GM19099 (cell line): ENCODE results near the gene MARK3.

Experiments used
- POLR2A ChIP-seq: IDR thresholded peaks from 3 replicates; pipeline ENCODE4 v1.6.1; 2011; ENCODE audit warnings: low read depth; ENCODE audit not compliant: insufficient read length; ENCODE audit errors: extremely low read depth

Gene MARK3

DNA sequence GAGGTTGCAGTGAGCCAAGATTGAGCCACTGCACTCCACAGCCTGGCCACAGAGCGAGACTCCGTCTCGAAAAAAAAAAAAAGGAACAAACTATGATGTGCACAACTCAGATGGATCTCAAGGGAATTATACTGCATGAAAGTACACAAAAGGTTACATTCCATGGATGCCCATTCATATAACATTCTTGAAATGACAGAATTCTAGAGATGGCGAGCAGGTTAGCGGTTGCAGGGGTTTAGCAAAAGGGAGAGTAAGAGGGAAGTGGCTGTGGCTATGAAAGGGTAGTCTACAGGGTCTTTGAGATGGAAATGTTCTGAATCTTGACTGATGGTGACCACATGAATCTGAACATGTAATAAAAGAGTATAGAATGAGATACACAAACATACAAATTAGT lies 87.7 kb downstream of the MARK3 start:
- no peak for TF ChIP-seq POLR2A

GRCh38 chr14:103474893-103475292 lies 89.7 kb downstream of the MARK3 start:
- TF ChIP-seq POLR2A: no peak

DNA sequence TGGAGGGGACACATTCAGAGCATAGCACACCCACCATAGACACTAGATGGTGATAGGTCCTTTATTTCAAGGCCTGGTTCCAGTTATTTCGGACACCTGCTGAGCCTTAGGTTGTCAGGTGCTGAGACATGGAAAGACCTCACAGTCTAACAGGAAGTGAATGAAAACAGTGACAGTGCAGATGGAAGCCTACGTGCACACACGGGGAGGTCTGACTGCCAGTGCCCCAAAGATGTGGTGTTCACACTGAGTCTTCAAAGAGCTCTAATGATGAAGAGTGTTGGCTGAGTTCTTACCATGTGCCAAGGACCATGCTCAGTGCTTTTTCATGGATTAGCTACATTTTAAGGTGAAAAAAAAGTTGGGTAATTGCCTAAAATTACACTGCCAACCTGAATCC lies 90.8 kb downstream of the MARK3 start:
- no peak for TF ChIP-seq POLR2A

- TF ChIP-seq POLR2A: no peak
These were observed 91.4 kb downstream of the MARK3 start for GRCh38 chr14:103476631-103477030.

GRCh38 chr14:103480595-103480994 lies 95.4 kb downstream of the MARK3 start:
- no peak for TF ChIP-seq POLR2A

DNA sequence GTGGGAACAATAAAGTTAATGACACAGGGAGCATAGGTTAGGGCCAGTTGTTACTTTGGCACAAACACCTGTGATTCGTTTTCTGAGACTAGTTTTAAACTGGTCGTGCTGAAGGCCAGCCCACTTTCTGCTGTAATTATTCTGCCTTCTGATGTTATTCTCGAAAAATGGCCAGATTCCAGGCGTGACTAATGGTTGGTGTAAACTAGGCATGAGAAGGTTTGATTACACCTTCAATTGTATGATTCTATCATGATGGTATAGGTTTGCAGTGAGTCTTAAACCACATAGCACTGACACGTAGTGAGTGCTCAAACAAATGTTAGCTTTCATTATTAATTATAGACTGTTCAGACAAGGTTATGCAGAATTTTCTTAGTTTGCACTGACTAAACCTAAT lies 98.4 kb downstream of the MARK3 start:
- no peak for TF ChIP-seq POLR2A

DNA sequence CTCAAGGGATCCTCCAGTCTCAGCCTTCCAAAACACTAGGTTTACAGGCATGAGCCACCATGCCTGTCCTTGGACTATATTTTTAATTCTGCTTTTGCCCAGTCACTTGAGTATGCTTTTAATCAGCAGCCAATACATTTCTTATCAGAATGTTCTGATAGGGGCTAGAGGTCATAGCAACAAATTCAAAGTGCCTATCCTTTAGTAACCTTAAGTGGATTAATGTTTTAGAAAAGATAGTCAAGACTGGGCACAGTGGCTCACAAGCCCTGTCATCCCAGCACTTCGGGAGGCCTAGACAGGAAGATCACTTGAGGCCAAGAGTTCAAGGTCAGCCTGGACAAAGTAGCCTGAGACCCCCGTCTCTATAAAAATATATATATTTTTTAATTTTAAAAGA lies 100.3 kb downstream of the MARK3 start:
- no peak for TF ChIP-seq POLR2A

GRCh38 chr14:103488071-103488470 lies 102.9 kb downstream of the MARK3 start:
- TF ChIP-seq POLR2A: no peak

DNA sequence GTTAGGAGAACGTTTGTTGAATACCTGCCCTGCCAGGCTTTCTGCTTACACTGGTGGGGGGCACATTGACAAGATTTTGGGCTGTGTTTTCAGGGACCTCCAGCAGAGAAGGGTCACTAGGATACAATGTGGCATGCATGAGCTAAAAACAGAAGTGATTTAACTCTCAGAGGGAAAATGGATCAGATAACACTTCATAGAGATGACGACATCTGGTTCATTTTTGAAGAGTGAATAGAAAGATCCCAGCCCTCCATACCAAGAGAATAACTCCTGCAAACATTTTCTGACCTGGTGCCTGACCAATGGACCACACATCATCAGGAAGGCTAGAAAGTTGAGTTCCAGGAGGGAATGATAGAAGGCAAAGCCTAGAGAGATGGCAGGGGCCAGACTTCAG lies 103.7 kb downstream of the MARK3 start:
- no peak for TF ChIP-seq POLR2A

- no peak for TF ChIP-seq POLR2A
These were observed 104.4 kb downstream of the MARK3 start for GRCh38 chr14:103489621-103490020.

DNA sequence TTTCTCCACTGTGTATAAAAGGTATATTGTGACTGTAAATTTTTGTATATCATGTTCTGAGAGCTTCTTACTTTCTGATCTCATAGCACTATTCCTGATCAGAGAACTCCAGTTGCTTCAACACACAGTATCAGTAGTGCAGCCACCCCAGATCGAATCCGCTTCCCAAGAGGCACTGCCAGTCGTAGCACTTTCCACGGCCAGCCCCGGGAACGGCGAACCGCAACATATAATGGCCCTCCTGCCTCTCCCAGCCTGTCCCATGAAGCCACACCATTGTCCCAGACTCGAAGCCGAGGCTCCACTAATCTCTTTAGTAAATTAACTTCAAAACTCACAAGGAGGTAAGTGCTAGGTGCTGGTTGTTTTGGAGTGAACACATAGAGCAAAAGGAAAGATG lies 106.5 kb downstream of the MARK3 start:
- TF ChIP-seq POLR2A: no peak

DNA sequence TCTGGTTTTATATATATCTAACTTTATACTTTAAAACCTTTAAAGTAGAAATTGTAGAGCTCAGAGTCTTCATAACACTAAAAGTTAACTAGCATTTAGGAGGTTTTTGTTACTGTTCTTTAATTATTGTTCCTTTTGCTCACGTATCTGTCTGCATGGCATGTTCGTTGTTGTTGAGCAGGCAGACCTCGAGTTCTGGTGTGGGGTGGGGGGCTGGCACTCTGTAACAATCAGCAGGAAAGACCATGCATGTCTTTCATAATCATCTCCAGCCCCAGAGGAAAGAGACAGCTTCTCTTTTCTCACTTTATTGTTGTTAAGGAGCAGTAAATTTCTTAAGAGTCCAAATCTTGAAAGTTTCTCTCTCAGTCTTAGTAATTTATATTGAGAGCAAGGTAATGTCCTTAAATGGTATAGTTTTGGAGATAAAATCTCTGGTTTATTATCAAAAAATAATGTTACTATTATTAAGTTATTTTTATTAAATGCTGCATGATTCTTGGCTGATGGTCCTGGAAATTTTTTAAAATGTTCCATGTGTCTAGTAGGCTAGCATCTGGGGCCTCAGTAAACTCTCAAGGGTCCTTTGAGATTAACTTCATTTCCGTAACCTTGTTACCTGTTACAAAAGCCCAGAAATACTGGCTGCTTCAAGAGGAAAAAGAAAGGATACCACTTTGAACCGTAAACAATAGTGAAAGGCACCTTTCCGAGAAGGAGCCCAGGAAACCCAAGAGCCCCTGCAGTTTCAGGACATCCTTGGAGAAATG lies 107.1 kb downstream of the MARK3 start:
- no peak for TF ChIP-seq POLR2A

GRCh38 chr14:103495854-103496253 lies 110.6 kb downstream of the MARK3 start:
- no peak for TF ChIP-seq POLR2A

DNA sequence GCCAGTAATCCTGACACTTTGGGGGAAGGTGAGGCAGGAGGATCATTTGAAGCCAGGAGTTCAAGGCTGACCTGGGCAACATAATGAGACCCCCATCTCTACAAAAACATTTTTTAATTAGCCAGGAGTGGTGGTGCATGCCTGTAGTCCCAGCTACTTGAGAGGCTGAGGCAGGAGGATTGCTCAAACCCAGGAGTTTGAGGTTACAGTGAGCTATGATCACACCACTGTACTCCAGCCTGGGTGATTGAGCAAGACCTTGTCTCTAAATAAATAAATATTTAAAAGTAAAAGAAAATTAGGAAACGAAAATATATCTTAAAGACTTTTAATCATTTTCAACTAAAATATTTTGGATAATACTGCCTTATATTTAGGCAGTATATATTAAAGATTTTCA lies 111.6 kb downstream of the MARK3 start:
- TF ChIP-seq POLR2A: no peak

- no peak for TF ChIP-seq POLR2A
These were observed 114.5 kb downstream of the MARK3 start for GRCh38 chr14:103499709-103500108.

GRCh38 chr14:103500148-103500990 lies 115.2 kb downstream of the MARK3 start:
- no peak for TF ChIP-seq POLR2A

- TF ChIP-seq POLR2A: no peak
These were observed 116.0 kb downstream of the MARK3 start for GRCh38 chr14:103501041-103501870.
